ENCODE data around the gene CHRNE. TPM values are rescaled to one million over a fixed set of nuclear protein-coding genes. Genes with fewer than 3 reads are reported as not detected.
"Not testable (repeated sequence)": the region's sequence is repeated elsewhere in the genome, so short reads cannot be mapped to it uniquely, and the experiment has no call there.

Gene CHRNE
- total RNA-seq, 4 donors from 2014 or later: 0.13 to 1.2 (median 0.63) TPM; not detected in 1

DNA sequence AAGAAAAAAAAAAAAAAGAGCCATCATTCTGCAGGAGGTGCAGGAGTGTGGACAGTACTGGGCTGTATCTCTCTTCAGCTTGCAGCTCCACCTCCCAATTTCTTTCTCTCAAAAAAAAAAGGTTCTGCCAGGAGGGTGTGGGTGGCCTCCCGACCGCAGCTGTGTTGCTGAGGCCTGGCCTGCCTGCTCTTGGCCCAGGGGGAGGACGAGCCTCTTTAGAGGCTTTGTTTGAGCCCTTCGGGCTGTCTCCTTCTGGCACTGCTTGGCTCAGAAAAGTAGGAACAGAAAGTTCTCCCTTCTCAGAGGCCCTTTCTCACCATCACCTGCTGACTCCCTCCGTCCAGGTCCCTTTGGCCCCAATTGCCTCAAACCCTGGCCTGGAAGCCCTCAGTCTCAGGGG, 25.8 kb downstream of the CHRNE start:
- no peak overlapping the region for H3K4me3 ChIP-seq
- intact Hi-C loops (cut with DNase I): no loop called here
- DNase-seq (ENCODE audit: extremely low spot score): no peak
- H3K4me1 ChIP-seq: peaks cover 0 to 17% (median 6%) of the 10 kb centered on the region in 4 donors
- no peak overlapping the region for H3K27ac ChIP-seq (replicated peaks in 1 of 4)
- H3K27me3 ChIP-seq: no peaks in the 10 kb centered on the region
- TF ChIP-seq EP300 (IDR thresholded peaks at IDR 0.05) (no peak), POLR2A (IDR thresholded peaks at IDR 0.05; ENCODE audit: low read depth) (no peak), POLR2AphosphoS5 (IDR thresholded peaks at IDR 0.05) (no peak), CTCF (IDR thresholded peaks at IDR 0.05) (no peak)
- peaks cover 0 to 37% (median 33%) of the 10 kb centered on the region in 4 donors for H3K36me3 ChIP-seq
- 77% methylated on average over 5 of the region's 5 CpGs for WGBS
- H3K9me3 ChIP-seq: no peaks in the 10 kb centered on the region

DNA sequence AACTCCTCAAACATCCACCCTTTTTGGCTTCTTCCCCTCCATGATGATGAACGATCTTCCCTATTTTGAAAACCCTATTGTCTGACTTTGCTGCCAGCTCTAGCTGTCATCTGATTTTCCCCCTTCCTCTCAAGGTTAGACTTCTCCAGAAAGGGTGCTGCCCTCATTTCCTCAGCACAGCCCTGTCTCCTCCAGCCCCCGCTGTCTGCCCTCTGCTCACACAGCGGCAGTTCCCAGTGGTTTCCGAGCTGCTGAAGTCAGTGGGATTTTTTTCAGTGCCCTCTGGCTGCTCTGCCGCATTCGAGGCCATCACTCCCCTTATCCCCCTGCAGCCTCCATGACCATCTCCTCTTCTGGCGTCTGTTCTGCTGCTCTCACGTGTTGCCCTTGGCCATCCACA, 30.1 kb downstream of the CHRNE start:
- H3K27ac ChIP-seq (replicated peaks in 1 of 4): no peak overlapping the region
- intact Hi-C loops (cut with DNase I): no loop called here
- H3K4me3 ChIP-seq: no peak overlapping the region
- no peak for DNase-seq (ENCODE audit: extremely low spot score)
- TF ChIP-seq EP300 (IDR thresholded peaks at IDR 0.05) (no peak), POLR2A (IDR thresholded peaks at IDR 0.05; ENCODE audit: low read depth) (no peak), POLR2AphosphoS5 (IDR thresholded peaks at IDR 0.05) (no peak), CTCF (IDR thresholded peaks at IDR 0.05) (no peak)
- 51% methylated on average over 8 of the region's 8 CpGs for WGBS
- no peaks in the 10 kb centered on the region for H3K27me3 ChIP-seq
- H3K36me3 ChIP-seq: peaks cover 0 to 7% (median 3%) of the 10 kb centered on the region in 4 donors
- H3K4me1 ChIP-seq: peaks cover 0 to 12% (median 0%) of the 10 kb centered on the region in 4 donors
- no peaks in the 10 kb centered on the region for H3K9me3 ChIP-seq

- TF ChIP-seq POLR2A (IDR thresholded peaks at IDR 0.05; ENCODE audit: low read depth): no peak
- no peak for TF ChIP-seq POLR2AphosphoS5 (IDR thresholded peaks at IDR 0.05)
- no peak overlapping the region for H3K27ac ChIP-seq (replicated peaks in 1 of 4)
- DNase-seq (ENCODE audit: extremely low spot score): no peak
- peaks cover 0 to 12% (median 0%) of the 10 kb centered on the region in 4 donors for H3K4me1 ChIP-seq
- no peak overlapping the region for H3K4me3 ChIP-seq
- WGBS: 88% methylated on average over 2 of the region's 2 CpGs
- H3K9me3 ChIP-seq: no peaks in the 10 kb centered on the region
- intact Hi-C loops (cut with DNase I): no loop called here
- H3K36me3 ChIP-seq: peaks cover 0 to 7% (median 3%) of the 10 kb centered on the region in 4 donors
- H3K27me3 ChIP-seq: no peaks in the 10 kb centered on the region
These were observed 32.0 kb downstream of the CHRNE start for GRCh38 chr17:4870855-4871254.

- H3K27me3 ChIP-seq; intact Hi-C loops (cut with DNase I); H3K36me3 ChIP-seq; DNase-seq (ENCODE audit: extremely low spot score); H3K4me3 ChIP-seq; H3K27ac ChIP-seq (replicated peaks in 1 of 4); H3K9me3 ChIP-seq: not testable (repeated sequence)
- peaks cover 0 to 12% (median 0%) of the 10 kb centered on the region in 4 donors for H3K4me1 ChIP-seq
- 94% methylated on average over 22 of the region's 22 CpGs for WGBS
These were observed 33.6 kb downstream of the CHRNE start for GRCh38 chr17:4869058-4869998.

DNA sequence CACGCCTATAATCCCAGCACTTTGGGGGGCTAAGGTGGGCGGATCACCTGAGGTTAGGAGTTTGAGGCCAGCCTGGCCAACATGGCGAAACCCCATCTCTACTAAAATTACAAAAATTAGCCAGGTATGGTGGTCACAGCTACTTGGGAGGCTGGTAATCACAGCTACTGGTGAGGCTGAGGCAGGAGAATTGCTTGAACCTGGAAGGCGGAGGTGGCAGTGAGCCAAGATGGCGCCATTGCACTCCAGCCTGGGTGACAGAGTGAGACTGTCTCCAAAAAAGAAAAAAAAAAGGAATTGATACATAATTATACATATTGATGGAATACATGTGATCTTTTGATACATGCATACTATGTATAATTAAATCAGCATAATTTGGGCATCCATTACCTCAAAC, 35.4 kb downstream of the CHRNE start:
- H3K27me3 ChIP-seq; DNase-seq (ENCODE audit: extremely low spot score); H3K27ac ChIP-seq (replicated peaks in 1 of 4); H3K9me3 ChIP-seq; H3K4me1 ChIP-seq; H3K36me3 ChIP-seq; intact Hi-C loops (cut with DNase I); H3K4me3 ChIP-seq: not testable (repeated sequence)
- 75% methylated on average over 5 of the region's 5 CpGs for WGBS

DNA sequence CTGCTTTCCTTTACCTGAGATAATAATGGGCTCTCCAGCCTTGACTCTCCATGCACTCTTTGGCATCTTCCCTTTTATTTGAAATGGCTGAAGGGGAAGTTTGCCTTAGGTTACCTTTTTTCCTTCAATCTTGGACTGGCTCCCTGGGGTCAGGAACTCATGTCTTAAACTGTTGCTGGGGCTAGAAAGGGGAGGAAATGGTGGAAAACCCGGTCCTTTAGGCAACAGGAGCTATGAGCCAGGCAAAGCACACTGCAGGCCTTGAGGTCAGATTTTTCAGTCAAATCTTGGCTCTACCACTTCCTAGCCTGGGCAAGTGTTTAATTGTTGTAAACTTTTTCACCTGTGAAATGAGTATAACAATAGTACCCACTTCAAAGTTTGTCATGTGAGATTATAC, 39.6 kb downstream of the CHRNE start:
- peaks cover 17 to 31% (median 29%) of the 10 kb centered on the region in 4 donors for H3K4me1 ChIP-seq
- no peaks in the 10 kb centered on the region for H3K27me3 ChIP-seq
- peaks cover 0 to 7% (median 3%) of the 10 kb centered on the region in 4 donors for H3K36me3 ChIP-seq
- no peaks in the 10 kb centered on the region for H3K9me3 ChIP-seq
- no peak overlapping the region for H3K4me3 ChIP-seq
- no peak overlapping the region for H3K27ac ChIP-seq (replicated peaks in 1 of 4)
- TF ChIP-seq POLR2A (IDR thresholded peaks at IDR 0.05; ENCODE audit: low read depth): no peak
- no peak for TF ChIP-seq POLR2AphosphoS5 (IDR thresholded peaks at IDR 0.05)
- no peak for TF ChIP-seq CTCF (IDR thresholded peaks at IDR 0.05)
- TF ChIP-seq EP300 (IDR thresholded peaks at IDR 0.05): no peak
- DNase-seq (ENCODE audit: extremely low spot score): no peak
- WGBS: 85% methylated on average over 1 of the region's 1 CpG
- intact Hi-C loops (cut with DNase I): no loop called here

All from esophagus muscularis mucosa (tissue), 4 donors.